ENCODE measurements around the gene LDLRAP1.

The LDLRAP1 gene

GRCh38 chr1:25562928-25563283 lies 19.5 kb downstream of the LDLRAP1 start:
- DNase-seq (ENCODE audit: low spot score): no peak

- no peak for DNase-seq (ENCODE audit: low spot score)
Observed at GRCh38 chr1:25563330-25564215, 20.2 kb downstream of the LDLRAP1 start.

- no peak for DNase-seq (ENCODE audit: low spot score)
Observed at GRCh38 chr1:25564777-25565574, 21.6 kb downstream of the LDLRAP1 start.

- no peak for DNase-seq (ENCODE audit: low spot score)
Observed at GRCh38 chr1:25565626-25566025, 22.2 kb downstream of the LDLRAP1 start.

DNA sequence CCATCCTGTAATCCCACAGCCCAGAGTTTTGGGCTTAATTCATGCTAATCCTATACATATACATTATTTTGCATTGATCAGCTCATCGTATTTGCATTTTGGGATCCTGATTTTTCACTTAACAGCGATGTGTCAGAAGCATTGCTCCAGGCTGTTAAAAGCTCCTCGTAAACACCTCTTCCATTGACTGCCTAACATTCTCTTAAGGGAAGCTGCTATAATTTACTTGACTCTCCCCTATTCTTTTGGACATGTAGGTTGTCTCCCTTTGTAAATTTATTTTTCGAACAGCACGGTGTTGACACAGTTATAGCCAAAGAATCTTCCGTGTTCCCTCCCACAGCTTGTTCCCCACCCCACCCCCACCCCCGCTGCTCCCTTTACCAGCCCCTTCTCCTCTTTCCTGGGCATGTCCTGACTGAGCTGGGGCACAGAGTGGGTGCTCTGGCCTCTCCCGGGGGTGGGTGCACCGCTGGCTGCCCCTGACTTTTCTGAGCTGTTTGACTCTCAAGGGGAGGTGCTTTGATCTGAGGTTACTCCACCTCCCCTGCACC lies 22.8 kb downstream of the LDLRAP1 start:
- no peak for DNase-seq (ENCODE audit: low spot score)

DNA sequence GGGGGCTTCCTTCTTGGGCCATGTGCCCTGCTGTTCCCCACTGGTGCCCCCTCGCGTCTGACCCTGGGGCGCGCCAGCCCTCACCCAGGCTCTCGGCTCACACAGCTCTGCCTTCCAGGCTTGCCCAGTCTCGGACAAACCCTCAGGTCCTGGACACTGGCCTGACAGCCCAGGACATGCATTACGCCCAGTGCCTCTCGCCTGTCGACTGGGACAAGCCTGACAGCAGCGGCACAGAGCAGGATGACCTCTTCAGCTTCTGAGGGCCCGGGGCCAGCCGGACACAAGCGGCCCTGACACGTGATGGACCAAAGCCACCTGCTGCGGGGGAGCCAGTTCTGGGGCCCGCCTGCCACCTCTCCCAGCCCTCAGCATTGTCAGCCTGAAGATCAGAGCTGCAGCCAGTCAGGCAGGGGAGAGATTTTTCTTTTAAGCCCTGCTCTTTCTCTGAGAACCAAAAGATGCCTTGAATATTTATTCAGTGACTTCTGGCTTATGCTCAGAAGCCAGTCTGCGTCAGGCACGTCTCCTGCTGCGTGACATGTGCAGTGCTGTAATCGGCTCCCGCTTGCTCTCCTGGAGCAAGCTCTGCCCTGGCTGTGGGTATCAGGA lies 23.4 kb downstream of the LDLRAP1 start:
- DNase-seq (ENCODE audit: low spot score): peak; percentile 88

GRCh38 chr1:25567710-25568089 lies 24.3 kb downstream of the LDLRAP1 start:
- no peak for DNase-seq (ENCODE audit: low spot score)

DNA sequence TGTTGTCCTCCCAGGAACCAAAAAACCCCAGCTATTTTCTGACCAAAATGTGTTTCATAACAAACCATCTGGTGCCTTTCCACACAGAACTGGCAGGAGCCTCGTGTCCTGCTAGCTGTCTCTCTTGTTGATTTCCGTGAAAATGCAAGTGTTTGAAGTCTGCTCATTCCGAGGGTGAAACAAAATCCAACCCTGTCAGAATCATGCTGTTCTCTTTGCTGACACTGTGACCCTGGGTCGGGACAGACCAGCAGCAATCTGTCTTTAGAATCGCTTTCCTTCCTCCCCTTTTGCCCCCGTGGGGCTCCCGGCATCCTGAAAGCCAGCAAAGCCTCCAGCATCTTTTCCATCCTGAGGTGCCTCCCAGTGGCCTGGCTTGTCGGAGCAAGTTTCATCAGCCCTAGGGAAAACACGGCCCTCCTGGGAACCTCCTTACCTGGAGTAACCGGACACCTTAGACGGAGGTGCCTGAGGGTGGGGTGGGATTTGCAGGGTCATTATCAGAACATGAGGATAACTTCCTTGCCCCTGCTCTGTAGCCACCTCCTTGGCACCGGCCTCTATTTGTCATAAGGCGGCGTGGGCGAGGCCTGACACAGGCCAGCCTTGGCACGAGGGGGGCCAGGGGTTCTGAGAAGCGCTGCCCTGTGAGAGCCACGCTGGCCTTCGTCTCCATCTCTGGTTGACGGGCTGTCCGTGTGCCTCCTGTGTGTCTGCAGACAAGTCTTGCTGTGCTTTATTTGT lies 24.9 kb downstream of the LDLRAP1 start:
- DNase-seq (ENCODE audit: low spot score): peak; percentile 73

GRCh38 chr1:25568834-25569596 lies 25.6 kb downstream of the LDLRAP1 start:
- peak; percentile 92 for DNase-seq (ENCODE audit: low spot score)

- no peak for DNase-seq (ENCODE audit: low spot score)
Observed at GRCh38 chr1:25569597-25570396, 26.4 kb downstream of the LDLRAP1 start.

GRCh38 chr1:25570798-25571521 lies 27.6 kb downstream of the LDLRAP1 start:
- DNase-seq (ENCODE audit: low spot score): no peak

DNA sequence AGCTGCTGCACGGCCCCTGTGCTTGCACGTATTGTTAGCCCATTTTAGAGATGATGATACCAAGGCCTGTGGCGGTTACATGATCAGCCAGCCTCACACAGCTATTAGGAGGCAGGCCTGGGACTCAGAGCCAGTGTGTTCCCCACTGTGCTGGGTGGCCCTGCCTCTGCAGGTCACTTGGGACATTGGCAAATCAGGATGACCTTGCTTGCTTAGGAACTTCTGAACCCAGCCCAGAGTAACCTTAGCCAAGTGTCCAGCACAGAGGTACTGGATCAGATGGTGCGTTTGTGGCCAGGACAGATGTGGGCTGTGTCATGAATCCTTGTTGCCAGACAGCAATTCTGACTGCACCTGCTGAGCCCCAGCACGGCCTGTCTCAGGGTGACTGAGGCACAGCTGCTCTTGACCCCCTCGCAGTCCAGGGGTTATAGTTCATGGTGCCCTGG lies 28.1 kb downstream of the LDLRAP1 start:
- DNase-seq (ENCODE audit: low spot score): no peak

DNA sequence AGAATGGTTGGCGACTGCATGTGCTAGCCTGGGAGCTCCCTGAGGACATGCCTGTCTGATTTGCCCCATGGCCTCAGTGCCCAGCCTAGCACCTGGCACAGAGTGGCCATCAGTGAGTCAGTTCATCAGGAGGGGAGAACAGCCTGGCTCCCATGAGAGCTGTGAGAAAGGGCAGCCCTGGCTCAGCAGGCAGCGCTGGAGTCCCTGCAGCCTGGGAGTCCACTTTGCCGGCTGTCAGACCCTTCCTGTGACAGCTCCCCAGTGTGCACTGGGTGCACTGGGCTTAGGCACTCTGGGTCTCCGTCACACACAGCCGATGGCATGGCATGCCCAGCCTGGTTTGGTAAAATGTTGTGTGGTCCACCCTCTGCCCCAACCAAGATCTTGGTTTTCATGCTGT lies 28.7 kb downstream of the LDLRAP1 start:
- no peak for DNase-seq (ENCODE audit: low spot score)

- DNase-seq (ENCODE audit: low spot score): peak; percentile 76
Observed at GRCh38 chr1:25572708-25573590, 29.5 kb downstream of the LDLRAP1 start.

- no peak for DNase-seq (ENCODE audit: low spot score)
Observed at GRCh38 chr1:25573591-25573930, 30.2 kb downstream of the LDLRAP1 start.

DNA sequence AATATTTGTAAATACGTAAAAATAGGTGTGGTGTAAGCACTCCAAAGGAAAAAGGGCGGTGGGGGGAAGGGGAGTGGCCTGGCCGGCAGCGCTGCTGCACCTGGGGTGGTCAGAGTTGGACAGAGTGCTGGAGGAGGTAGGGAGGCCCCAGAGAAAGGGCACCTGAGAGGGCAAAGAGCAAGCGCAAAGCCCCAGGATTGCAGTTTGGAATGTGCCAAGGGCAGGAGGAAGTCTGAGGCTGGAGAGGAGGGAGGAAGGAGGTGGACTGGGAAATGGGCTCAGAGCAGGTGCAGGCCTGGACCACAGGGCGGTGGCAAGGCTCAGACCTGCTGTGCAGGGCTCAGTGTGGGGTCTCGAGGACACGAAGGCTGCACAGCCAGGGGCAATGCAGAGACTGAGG lies 30.6 kb downstream of the LDLRAP1 start:
- no peak for DNase-seq (ENCODE audit: low spot score)

DNA sequence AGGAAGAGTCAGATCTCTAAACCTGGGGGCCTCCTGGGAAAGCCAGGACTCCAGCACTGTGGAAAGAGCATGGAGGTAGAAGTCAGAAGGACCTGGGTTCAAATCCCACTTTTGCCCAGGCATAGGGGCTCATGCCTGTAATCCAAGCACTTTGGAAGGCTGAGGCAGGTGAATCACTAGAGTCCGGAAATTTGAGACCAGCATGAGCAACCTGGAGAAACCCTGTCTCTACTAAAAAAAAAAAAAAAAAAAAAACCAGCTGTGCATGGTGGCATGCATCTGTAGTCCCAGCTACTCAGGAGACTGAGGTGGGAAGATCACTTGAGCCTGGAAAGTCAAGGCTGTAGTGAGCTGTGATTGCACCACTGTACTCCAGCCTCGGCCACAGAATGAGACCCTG lies 31.8 kb downstream of the LDLRAP1 start:
- DNase-seq (ENCODE audit: low spot score): no peak

DNA sequence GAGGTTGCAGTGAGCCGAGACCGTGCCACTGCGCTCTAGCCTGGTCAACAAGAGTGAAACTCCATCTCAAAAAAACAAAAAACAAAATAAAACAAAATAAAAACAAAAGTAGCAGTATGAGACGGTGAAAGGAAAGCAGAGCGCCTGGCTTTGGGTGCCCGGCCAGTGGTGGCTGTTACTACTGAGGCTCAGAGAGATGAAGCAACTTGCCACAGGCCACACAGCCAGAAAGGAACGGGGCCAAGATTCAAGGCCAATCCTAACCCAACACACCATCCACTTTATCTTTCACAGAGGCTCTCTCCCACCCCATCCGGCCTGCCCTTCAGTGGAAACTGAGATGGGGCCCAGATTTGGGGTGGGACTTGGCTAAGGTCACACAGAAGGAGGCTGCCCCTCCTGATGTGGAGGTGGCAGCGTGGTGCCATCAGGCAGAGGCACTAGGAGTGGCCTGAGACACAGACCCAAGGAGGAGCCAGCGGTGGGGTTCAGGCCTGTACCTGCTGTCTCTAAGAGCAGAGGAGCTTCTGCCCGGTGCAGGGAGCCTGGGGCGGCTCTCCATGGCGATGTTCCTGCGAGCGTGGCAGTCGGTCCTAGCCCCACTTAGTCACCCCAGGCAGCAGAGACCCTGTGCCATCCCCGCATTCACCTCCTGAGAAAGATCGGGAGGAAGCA lies 33.2 kb downstream of the LDLRAP1 start:
- DNase-seq (ENCODE audit: low spot score): no peak
